SU-DHL-6 (cell line): Measurements from ENCODE around the gene MMP24.

Experiments used
- H2AFZ ChIP-seq: fragments of 200-600 bp; sonication (generic); 2 replicates; pipeline ENCODE4 v1.6.1; 2014; ENCODE audit warnings: low read depth, mild to moderate bottlenecking, moderate library complexity, mixed read lengths, antibody characterized with exemption, low read length; ENCODE audit not compliant: severe bottlenecking
- H3F3A ChIP-seq: fragments of 200-600 bp; shearing (Covaris generic); 2 replicates; pipeline ENCODE4 v1.6.0; 2016; ENCODE audit warnings: antibody characterized with exemption, mild to moderate bottlenecking; ENCODE audit not compliant: insufficient read depth
- H3K27ac ChIP-seq: fragments of 200-600 bp; sonication (generic); 2 replicates; pipeline ENCODE4 v1.5.1; 2016; ENCODE audit warnings: low read depth, mild to moderate bottlenecking, low read length, moderate library complexity, mixed read lengths
- H3K27me3 ChIP-seq: fragments of 200-600 bp; sonication (generic), shearing (Covaris generic); 2 replicates; pipeline ENCODE4 v1.6.0; 2014; ENCODE audit warnings: mild to moderate bottlenecking, low read length
- H3K36me3 ChIP-seq: fragments of 200-600 bp; sonication (generic); 2 replicates; pipeline ENCODE4 v1.6.1; 2014; ENCODE audit warnings: mild to moderate bottlenecking, low read length, mixed read lengths
- H3K4me2 ChIP-seq: fragments of 300-600, 200-600 bp; shearing (Covaris generic), sonication (generic); 2 replicates; pipeline ENCODE4 v1.6.0; 2014; ENCODE audit warnings: low read length, low read depth, mild to moderate bottlenecking; ENCODE audit not compliant: poor library complexity, severe bottlenecking
- H3K4me3 ChIP-seq: fragments of 200-600 bp; sonication (generic); 2 replicates; pipeline ENCODE4 v1.5.1; 2014; ENCODE audit warnings: antibody characterized with exemption, low read length, mild to moderate bottlenecking, mixed read lengths; ENCODE audit not compliant: insufficient read depth, poor library complexity, severe bottlenecking
- H3K79me2 ChIP-seq: fragments of 200-600 bp; sonication (generic); 2 replicates; pipeline ENCODE4 v1.6.1; 2014; ENCODE audit warnings: mild to moderate bottlenecking, low read length, moderate library complexity; ENCODE audit not compliant: insufficient read depth
- H3K9ac ChIP-seq: fragments of 200-600 bp; sonication (generic); 2 replicates; pipeline ENCODE4 v1.7.0; 2014; ENCODE audit warnings: mild to moderate bottlenecking, low read length
- H3K9me2 ChIP-seq: fragments of 200-600 bp; sonication (generic); replicated peaks from 2 replicates; pipeline ENCODE4 v1.6.1; 2014; ENCODE audit warnings: low read length; ENCODE audit not compliant: insufficient read depth
- H3K9me3 ChIP-seq: fragments of 200-600 bp; sonication (generic); 2 replicates; pipeline ENCODE4 v1.6.1; 2014; ENCODE audit warnings: low read length, mixed read lengths; ENCODE audit not compliant: insufficient read depth
- H4K20me1 ChIP-seq: fragments of 200-600 bp; sonication (generic); 2 replicates; pipeline ENCODE4 v1.6.1; 2014; ENCODE audit warnings: low read depth, mild to moderate bottlenecking, antibody characterized with exemption, low read length, moderate library complexity, mixed read lengths
- EZH2phosphoT487 ChIP-seq: fragments of 200-600 bp; sonication (generic), shearing (Covaris generic); conservative IDR thresholded peaks from 2 replicates; pipeline ENCODE4 v1.6.1; 2018; ENCODE audit warnings: mild to moderate bottlenecking, antibody characterized with exemption, low read length, moderate library complexity, mixed read lengths
- TF ChIP-seq, protein P1 (sequence below): fragments of 200-600 bp; sonication (generic); IDR thresholded peaks from one replicate; pipeline ENCODE4 v1.5.1; 2017; ENCODE audit warnings: antibody characterized with exemption, mild to moderate bottlenecking, low read length, moderate library complexity; ENCODE audit not compliant: insufficient read depth, poor library complexity, severe bottlenecking

Gene MMP24

DNA sequence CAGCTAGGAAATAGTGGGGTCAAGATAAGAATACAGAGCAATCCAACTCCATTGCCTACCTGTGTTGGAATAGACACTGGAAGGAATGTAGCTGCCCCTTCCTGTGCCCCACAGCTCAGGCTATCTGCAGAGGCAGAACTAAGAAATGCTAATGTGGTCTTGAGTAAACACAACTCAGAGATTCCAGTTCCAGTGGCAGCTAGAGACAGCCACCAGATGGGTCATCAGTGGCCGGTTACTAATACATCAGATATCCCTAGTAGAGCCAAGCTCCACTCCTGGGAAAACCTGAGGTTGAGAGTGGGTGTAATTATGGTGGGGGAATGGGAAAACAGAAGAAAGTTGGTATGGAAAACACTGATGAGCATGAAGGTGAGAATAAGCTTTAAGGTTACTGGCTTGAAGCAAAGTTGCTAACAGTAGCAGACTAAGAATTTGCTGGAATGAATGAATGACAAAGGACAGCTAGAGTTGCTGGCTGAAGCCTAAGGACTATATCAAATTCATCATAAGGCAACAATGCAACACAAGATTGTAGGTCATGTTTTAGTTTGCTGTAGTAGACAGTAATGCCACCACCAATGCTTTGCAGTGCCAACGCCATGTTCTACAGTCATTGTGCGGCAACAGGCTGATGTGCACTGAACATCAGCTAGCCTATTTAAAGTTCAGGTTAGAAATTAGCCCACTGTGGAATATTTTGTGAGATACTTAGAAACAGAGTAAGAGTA, 94.1 kb downstream of the MMP24 start:
- Histone ChIP-seq H3K27me3 (no peaks in the 10 kb centered on the region), H3K79me2 (no peaks in the 10 kb centered on the region), H3F3A (no peaks in the 10 kb centered on the region), H3K4me3 (no peak overlapping the region), H3K27ac (no peak overlapping the region), H3K9ac (no peak overlapping the region), H3K4me2 (no peak overlapping the region), H4K20me1 (no peaks in the 10 kb centered on the region), H3K36me3 (no peaks in the 10 kb centered on the region), H3K9me2 (no peaks in the 10 kb centered on the region), H3K9me3 (no peaks in the 10 kb centered on the region), H2AFZ (no peak overlapping the region)
- TF ChIP-seq EZH2phosphoT487, result no peak
- TF ChIP-seq, protein P1, sequence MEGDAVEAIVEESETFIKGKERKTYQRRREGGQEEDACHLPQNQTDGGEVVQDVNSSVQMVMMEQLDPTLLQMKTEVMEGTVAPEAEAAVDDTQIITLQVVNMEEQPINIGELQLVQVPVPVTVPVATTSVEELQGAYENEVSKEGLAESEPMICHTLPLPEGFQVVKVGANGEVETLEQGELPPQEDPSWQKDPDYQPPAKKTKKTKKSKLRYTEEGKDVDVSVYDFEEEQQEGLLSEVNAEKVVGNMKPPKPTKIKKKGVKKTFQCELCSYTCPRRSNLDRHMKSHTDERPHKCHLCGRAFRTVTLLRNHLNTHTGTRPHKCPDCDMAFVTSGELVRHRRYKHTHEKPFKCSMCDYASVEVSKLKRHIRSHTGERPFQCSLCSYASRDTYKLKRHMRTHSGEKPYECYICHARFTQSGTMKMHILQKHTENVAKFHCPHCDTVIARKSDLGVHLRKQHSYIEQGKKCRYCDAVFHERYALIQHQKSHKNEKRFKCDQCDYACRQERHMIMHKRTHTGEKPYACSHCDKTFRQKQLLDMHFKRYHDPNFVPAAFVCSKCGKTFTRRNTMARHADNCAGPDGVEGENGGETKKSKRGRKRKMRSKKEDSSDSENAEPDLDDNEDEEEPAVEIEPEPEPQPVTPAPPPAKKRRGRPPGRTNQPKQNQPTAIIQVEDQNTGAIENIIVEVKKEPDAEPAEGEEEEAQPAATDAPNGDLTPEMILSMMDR, result no peak

DNA sequence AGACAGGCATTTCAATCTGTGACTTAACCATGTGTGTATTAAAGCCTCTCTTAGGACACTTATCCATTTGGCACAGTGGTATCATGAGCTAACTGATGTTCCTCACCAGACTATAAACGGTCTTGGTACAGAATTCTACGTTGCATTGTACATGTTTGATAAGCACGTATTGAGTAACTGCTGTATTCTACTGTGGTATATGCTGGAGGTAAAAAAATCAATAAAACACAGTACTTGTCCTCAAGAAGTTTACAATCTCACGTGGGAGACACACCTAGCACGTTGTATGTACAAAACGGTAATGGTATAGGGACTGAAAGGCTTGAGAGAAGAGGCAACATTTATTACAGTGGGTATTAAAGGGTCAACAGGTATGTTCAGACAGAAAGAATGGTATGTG, 98.9 kb downstream of the MMP24 start:
- Histone ChIP-seq H4K20me1 (no peaks in the 10 kb centered on the region), H3F3A (no peaks in the 10 kb centered on the region), H3K27me3 (no peaks in the 10 kb centered on the region), H3K4me2 (no peak overlapping the region), H3K27ac (no peak overlapping the region), H3K79me2 (no peaks in the 10 kb centered on the region), H3K9me2 (no peaks in the 10 kb centered on the region), H3K36me3 (no peaks in the 10 kb centered on the region), H3K9me3 (no peaks in the 10 kb centered on the region), H2AFZ (no peak overlapping the region), H3K9ac (no peak overlapping the region), H3K4me3 (no peak overlapping the region)
- TF ChIP-seq EZH2phosphoT487, result no peak
- TF ChIP-seq, protein P1, result no peak

DNA sequence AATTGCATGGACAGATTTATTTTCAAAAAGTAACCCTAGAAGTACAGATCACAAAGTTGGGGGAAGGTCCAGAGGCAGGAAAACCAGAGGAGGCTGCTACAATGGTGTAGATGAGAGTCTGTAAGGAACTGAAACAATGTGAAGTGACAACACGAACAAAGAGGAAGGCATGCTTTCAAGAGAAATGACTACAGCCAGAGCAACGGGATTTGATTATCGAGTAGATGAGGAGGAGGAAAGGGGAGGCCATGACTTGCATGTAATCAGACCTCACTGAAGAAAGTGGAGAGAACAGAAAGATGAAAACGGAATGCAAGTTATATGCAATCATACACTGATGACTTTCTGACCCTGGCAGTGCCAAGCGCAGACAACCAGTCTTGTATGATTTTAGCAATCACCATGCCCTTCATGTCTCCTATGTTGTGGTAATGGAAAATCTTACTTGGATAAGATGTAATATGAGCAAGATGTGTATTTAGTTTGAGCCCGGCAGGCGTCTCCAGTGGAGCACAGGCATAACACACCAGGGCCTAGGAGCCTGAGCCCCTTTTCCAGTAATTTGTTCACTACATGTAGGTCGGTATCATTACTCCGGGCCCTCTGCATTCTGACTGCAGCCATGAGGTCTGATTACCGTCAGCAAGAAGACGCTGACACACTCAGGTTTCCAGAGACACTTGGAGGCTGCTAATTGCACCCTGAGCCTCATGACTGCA, 99.7 kb downstream of the MMP24 start:
- Histone ChIP-seq H3K4me2 (no peak overlapping the region), H3K9me3 (no peaks in the 10 kb centered on the region), H3K27me3 (no peaks in the 10 kb centered on the region), H3K9me2 (no peaks in the 10 kb centered on the region), H3F3A (no peaks in the 10 kb centered on the region), H3K36me3 (no peaks in the 10 kb centered on the region), H2AFZ (no peak overlapping the region), H3K9ac (no peak overlapping the region), H4K20me1 (no peaks in the 10 kb centered on the region), H3K27ac (no peak overlapping the region), H3K79me2 (no peaks in the 10 kb centered on the region), H3K4me3 (no peak overlapping the region)
- no peak for TF ChIP-seq EZH2phosphoT487
- TF ChIP-seq, protein P1, result no peak
